ENCODE data around the gene ZNF248. TPM values are rescaled to one million over a fixed set of nuclear protein-coding genes. Genes with fewer than 3 reads are reported as not detected.

Gene ZNF248
- total and polyA plus RNA-seq, 2 experiments from 2014 or later = 9.9 to 11.1 TPM

DNA sequence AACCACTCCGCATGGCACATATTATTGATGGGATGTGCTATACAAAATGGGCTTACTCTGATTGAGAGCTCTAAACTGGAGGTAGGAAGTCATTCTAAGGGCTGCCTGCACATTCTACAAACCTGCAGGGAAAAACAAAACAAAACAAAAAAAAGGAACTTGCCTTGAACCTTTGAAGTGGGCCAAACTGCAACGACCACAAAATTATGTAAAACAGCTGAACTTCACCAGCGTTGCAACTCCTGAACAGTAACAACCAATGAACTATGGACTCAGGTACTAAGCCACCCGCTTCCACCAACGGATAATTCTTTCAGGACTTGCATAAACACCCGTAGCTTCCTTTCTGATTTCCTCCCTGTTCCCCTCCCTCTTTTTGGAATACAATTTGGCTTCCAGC is 80.4 kb downstream of the ZNF248 start:
- H3K27me3 ChIP-seq = no peaks in the 10 kb centered on the region
- no peaks in the 10 kb centered on the region for H3K36me3 ChIP-seq
- no peaks in the 10 kb centered on the region for H3K9me3 ChIP-seq (ENCODE audit: low read depth)
- DNase-seq (ENCODE audit: low read depth in 1 of 2, low spot score in 1 of 2) = no peak
- H3K27ac ChIP-seq = no peak overlapping the region
- TF ChIP-seq, protein P1, sequence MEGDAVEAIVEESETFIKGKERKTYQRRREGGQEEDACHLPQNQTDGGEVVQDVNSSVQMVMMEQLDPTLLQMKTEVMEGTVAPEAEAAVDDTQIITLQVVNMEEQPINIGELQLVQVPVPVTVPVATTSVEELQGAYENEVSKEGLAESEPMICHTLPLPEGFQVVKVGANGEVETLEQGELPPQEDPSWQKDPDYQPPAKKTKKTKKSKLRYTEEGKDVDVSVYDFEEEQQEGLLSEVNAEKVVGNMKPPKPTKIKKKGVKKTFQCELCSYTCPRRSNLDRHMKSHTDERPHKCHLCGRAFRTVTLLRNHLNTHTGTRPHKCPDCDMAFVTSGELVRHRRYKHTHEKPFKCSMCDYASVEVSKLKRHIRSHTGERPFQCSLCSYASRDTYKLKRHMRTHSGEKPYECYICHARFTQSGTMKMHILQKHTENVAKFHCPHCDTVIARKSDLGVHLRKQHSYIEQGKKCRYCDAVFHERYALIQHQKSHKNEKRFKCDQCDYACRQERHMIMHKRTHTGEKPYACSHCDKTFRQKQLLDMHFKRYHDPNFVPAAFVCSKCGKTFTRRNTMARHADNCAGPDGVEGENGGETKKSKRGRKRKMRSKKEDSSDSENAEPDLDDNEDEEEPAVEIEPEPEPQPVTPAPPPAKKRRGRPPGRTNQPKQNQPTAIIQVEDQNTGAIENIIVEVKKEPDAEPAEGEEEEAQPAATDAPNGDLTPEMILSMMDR (IDR thresholded peaks at IDR 0.05; ENCODE audit: low read depth, low read length) = no peak
- no peak overlapping the region for H3K4me3 ChIP-seq
- no peaks in the 10 kb centered on the region for H3K4me1 ChIP-seq (ENCODE audit: low read depth)

DNA sequence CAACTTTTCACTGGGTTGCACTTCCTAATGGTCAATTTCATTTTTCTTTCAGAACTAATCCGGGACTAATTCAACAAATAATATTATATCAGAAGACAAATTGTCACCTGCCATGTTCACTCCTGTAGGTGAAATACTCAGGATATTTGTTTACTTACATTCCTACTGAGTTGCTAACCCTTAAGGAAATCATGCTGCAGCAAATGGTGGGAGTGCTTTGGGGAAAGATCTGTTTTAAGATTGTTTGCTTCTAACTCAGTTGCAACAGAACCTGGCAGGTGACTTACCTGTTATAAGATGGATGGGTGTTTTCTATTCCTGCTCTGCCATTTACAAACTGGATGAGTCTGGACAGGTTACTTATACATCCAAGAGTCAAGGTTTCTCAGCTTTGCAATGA is 81.8 kb downstream of the ZNF248 start:
- H3K4me3 ChIP-seq = no peak overlapping the region
- TF ChIP-seq, protein P1 (IDR thresholded peaks at IDR 0.05; ENCODE audit: low read depth, low read length) = no peak
- H3K27me3 ChIP-seq = no peaks in the 10 kb centered on the region
- no peaks in the 10 kb centered on the region for H3K36me3 ChIP-seq
- DNase-seq (ENCODE audit: low read depth in 1 of 2, low spot score in 1 of 2) = no peak
- H3K9me3 ChIP-seq (ENCODE audit: low read depth) = no peaks in the 10 kb centered on the region
- H3K27ac ChIP-seq = no peak overlapping the region
- H3K4me1 ChIP-seq (ENCODE audit: low read depth) = no peaks in the 10 kb centered on the region

DNA sequence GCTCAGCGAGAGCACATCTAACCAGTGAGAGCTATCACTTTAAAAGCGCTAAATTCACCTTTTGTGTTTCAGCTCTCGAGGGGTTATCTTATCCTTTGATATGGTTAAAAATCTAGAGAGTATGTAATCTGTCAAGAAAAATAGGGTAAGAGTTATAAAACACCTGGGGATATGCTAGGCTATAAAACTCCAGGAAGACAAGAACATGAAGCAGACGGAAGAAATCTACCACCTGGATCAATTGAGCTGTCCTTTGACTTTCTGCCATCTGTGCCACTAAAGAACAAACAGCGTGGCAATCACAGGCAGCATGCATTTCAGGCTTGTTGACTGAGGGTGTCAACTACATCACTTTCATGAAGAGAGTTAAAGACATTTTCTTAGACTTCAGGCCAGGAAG is 83.1 kb downstream of the ZNF248 start:
- Histone ChIP-seq H3K36me3 (no peaks in the 10 kb centered on the region), H3K27me3 (no peaks in the 10 kb centered on the region)
- DNase-seq (ENCODE audit: low read depth in 1 of 2, low spot score in 1 of 2) = no peak

DNA sequence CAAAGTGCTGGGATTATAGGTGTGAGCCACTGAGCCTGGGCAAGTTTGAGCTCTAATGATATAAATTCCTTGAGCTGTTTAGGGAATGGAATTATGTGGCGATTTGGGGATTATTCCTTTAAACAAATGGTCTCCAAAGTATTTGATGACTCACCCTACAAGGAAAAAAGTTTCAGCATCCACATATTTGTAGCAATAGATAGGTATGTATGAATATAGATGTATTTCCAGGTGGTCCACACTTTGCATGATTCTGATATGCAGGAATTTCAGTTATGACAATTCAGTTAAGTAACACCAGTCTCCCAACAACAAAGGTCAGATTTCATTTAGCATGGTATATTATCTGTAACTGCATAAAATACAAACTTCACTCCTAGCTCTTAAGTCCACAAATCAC is 92.2 kb downstream of the ZNF248 start:
- no peak overlapping the region for H3K4me3 ChIP-seq
- TF ChIP-seq, protein P1 (IDR thresholded peaks at IDR 0.05; ENCODE audit: low read depth, low read length) = no peak
- H3K36me3 ChIP-seq = no peaks in the 10 kb centered on the region
- no peak overlapping the region for H3K27ac ChIP-seq
- no peaks in the 10 kb centered on the region for H3K4me1 ChIP-seq (ENCODE audit: low read depth)
- H3K27me3 ChIP-seq = no peaks in the 10 kb centered on the region
- DNase-seq (ENCODE audit: low read depth in 1 of 2, low spot score in 1 of 2) = no peak
- no peaks in the 10 kb centered on the region for H3K9me3 ChIP-seq (ENCODE audit: low read depth)

More for the DNA sequence above, 83.1 kb downstream of the ZNF248 start:
- TF ChIP-seq, protein P1 (IDR thresholded peaks at IDR 0.05; ENCODE audit: low read depth, low read length) = no peak
- no peaks in the 10 kb centered on the region for H3K4me1 ChIP-seq (ENCODE audit: low read depth)
- H3K27ac ChIP-seq = no peak overlapping the region
- H3K4me3 ChIP-seq = no peak overlapping the region
- H3K9me3 ChIP-seq (ENCODE audit: low read depth) = no peaks in the 10 kb centered on the region

DNA sequence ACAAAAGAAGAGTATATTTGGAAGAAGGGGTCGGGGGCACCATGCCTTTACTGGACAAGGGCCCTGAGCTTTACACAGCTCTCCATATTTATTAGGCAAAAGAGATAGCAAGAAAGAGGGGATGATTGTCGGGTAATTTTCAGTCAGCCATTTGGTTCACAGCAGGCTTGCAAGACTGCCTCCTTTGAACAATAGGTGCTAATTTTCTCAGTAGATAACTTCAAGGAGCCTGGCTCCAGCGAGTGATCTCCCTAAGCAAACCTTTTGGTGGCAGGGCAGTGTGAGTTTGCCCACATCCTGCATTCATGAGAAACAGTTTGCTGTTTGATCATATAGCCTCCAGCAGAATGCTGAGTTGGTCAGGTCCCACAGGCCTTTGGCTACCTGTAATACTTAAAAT is 94.3 kb downstream of the ZNF248 start:
- Histone ChIP-seq H3K27ac (no peak overlapping the region), H3K27me3 (no peaks in the 10 kb centered on the region), H3K36me3 (no peaks in the 10 kb centered on the region), H3K9me3 (ENCODE audit: low read depth) (no peaks in the 10 kb centered on the region), H3K4me1 (ENCODE audit: low read depth) (no peaks in the 10 kb centered on the region), H3K4me3 (no peak overlapping the region)
- DNase-seq (ENCODE audit: low read depth in 1 of 2, low spot score in 1 of 2) = no peak
- TF ChIP-seq, protein P1 (IDR thresholded peaks at IDR 0.05; ENCODE audit: low read depth, low read length) = no peak

DNA sequence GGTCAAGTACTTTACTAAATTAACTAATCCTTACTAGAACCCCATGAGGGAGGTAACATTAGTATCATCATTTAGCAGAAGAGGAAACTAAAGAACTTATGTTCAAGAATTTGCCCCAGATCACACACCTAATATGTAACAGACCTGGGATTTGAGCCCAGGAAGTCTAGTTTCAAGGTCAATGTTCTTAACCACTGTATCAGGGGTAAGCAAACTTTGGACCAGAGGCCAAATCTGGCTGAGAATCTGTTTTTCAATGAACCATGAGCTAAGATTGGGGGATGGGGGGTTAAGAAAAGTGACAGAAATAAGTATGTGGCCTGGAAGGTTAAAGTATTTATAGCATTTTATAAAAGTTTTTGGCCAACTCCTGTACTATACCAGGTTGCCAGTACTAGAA is 95.1 kb downstream of the ZNF248 start:
- no peaks in the 10 kb centered on the region for H3K4me1 ChIP-seq (ENCODE audit: low read depth)
- no peaks in the 10 kb centered on the region for H3K27me3 ChIP-seq
- TF ChIP-seq, protein P1 (IDR thresholded peaks at IDR 0.05; ENCODE audit: low read depth, low read length) = no peak
- H3K4me3 ChIP-seq = no peak overlapping the region
- H3K9me3 ChIP-seq (ENCODE audit: low read depth) = no peaks in the 10 kb centered on the region
- no peak overlapping the region for H3K27ac ChIP-seq
- no peaks in the 10 kb centered on the region for H3K36me3 ChIP-seq
- no peak for DNase-seq (ENCODE audit: low read depth in 1 of 2, low spot score in 1 of 2)

All from cardiac muscle cell (in vitro differentiated cells and primary cell).